H1 (cell line): ENCODE measurements around the gene NRXN2. TPM values are rescaled to one million over a fixed set of nuclear protein-coding genes. Genes with fewer than 3 reads are reported as not detected.

ENCODE experiments used
- EZH2 ChIP-seq: fragments of 200-600 bp; sonication (generic); IDR thresholded peaks from 2 replicates; pipeline ENCODE4 v1.7.1; 2012; ENCODE audit warnings: low read depth, mild to moderate bottlenecking, moderate library complexity, low read length, inconsistent platforms; ENCODE audit not compliant: severe bottlenecking
- HDAC2 ChIP-seq, 2 experiments: fragments of 300-600 bp in 1 of 2; sonication (generic) in 1 of 2; IDR thresholded peaks; 2 replicates each; pipeline ENCODE4 v1.6.1; 2011 to 2012; ENCODE audit warnings: low read depth in 2 of 2, low read length in 2 of 2, mild to moderate bottlenecking in 2 of 2, moderate library complexity in 2 of 2, borderline replicate concordance in 1 of 2, inconsistent platforms in 1 of 2
- JUND ChIP-seq: IDR thresholded peaks from 2 replicates; pipeline ENCODE4 v1.6.1; 2011; ENCODE audit warnings: mild to moderate bottlenecking, improper control_type of control experiment, low read length
- KDM1A ChIP-seq: fragments of 200-600, 300-600 bp; sonication (generic); IDR thresholded peaks from 2 replicates; pipeline ENCODE4 v1.7.1; 2016; ENCODE audit warnings: mild to moderate bottlenecking, low read length, borderline replicate concordance
- KDM4A ChIP-seq: IDR thresholded peaks from one replicate; pipeline ENCODE4 v1.7.1; 2012; ENCODE audit warnings: low read depth, mild to moderate bottlenecking, moderate library complexity, low read length, inconsistent platforms; ENCODE audit not compliant: severe bottlenecking
- KDM5A ChIP-seq: fragments of 200-600 bp; IDR thresholded peaks from 2 replicates; pipeline ENCODE4 v1.7.1; 2012; ENCODE audit warnings: mild to moderate bottlenecking, low read length, inconsistent platforms, mixed read lengths
- POLR2A ChIP-seq, 2 experiments: IDR thresholded peaks; 1 replicate in 1 of 2; 2 replicates in 1 of 2; pipeline ENCODE4 v1.6.1; 2011; ENCODE audit warnings: low read depth in 2 of 2, low read length in 2 of 2, mild to moderate bottlenecking in 2 of 2; ENCODE audit errors: control extremely low read depth in 1 of 2
- POU5F1 ChIP-seq: IDR thresholded peaks from 2 replicates; pipeline ENCODE4 v1.6.1; 2011; ENCODE audit warnings: low read depth, mild to moderate bottlenecking, low read length, moderate library complexity
- RAD21 ChIP-seq, 2 experiments: IDR thresholded peaks in 1 of 2; conservative IDR thresholded peaks in 1 of 2; 2 replicates each; pipeline ENCODE4 v1.6.1; 2011; ENCODE audit warnings: low read depth in 2 of 2, low read length in 2 of 2, improper control_type of control experiment in 1 of 2, inconsistent platforms in 1 of 2, mild to moderate bottlenecking in 1 of 2, moderate library complexity in 1 of 2
- SIN3A ChIP-seq, 2 experiments: IDR thresholded peaks in 1 of 2; conservative IDR thresholded peaks in 1 of 2; 2 replicates each; pipeline ENCODE4 v1.6.1; 2011 to 2012; ENCODE audit warnings: low read length in 2 of 2, improper control_type of control experiment in 1 of 2, low read depth in 1 of 2, mild to moderate bottlenecking in 1 of 2
- SP1 ChIP-seq: IDR thresholded peaks from 2 replicates; pipeline ENCODE4 v1.6.1; 2011; ENCODE audit warnings: low read depth, low read length
- SP4 ChIP-seq: IDR thresholded peaks from 2 replicates; pipeline ENCODE4 v1.6.1; 2012; ENCODE audit warnings: low read length, inconsistent platforms
- polyA plus RNA-seq, 7 experiments: library from polyadenylated mRNA; depleted of rRNA in 3 of 7; stranded (reverse) in 5 of 7; unstranded in 2 of 7; fragments of >200 nt in 5 of 7; fragments of 200-250 nt in 2 of 7; gene quantifications; 1 replicate in 5 of 7; 2 replicates in 1 of 7; 4 replicates in 1 of 7; pipeline versions ENCODE4 v1.2.1 to v1.2.3, GENCODE V29; 2011 to 2013; ENCODE audit warnings: missing spikeins in 2 of 7, mixed read lengths in 2 of 7
- total RNA-seq: library from RNA; stranded (reverse); fragmentation: NEBNext Ultra II Directional; extraction: Animal tissue kit (Norgen Biotek cat#: 25700); gene quantifications from 2 replicates; pipeline ENCODE4 v1.2.1, GENCODE V29; 2021

NRXN2 gene
- total and polyA plus RNA-seq, 2 of the 8 experiments (the other 6 are each of a cell fraction or from before 2014, with no cell fraction given), result 1.3 to 11.5 TPM

DNA sequence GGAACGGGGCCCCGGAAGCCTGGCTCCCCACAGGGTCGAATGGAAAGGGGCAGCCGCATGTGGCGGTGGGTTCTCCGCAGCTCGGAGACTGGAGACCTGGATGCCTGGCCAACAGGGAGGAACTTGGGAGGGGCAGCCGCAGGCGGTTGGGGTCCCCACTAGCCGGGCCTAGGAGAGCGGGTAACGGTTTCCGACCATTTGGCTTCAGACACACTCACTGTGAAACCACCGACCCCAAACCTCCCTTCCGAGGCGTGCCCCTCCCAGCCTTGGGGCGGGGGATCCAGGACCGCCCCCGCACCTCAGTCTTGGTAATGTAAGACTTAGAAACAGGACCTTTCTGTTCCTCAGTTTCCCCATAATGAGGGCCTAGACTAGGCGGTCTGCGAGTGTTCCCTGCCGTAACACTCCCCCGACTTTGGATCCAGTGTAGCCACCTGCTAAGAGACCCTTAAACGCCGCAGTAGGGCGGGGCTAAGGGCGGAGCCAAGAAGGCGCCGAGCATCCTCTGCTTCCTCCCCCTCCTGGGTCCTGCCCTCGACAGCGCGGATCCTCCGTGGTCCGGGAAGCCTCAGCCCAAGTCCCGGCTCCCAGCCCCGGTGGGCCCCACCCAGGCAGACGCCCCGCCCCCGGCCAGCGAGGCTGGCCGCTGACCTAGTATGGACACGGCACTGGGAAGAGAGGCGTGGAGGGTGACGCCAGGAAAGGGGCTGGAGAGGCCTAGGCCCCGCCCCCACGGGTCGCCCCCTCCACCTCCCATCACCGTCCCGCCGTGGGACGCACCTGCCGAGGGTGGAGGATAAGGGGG, 22.7 kb upstream of the NRXN2 start (continued):
- TF ChIP-seq SIN3A (conservative IDR thresholded peaks at IDR 0.05 in 1 of 2, IDR thresholded peaks at IDR 0.05 in 1 of 2; ENCODE audit: low read depth in 1 of 2, low read length in 2 of 2) (0 out of 4 replicates have a peak, but pooled peaks of 1 of the 2 experiments have one; percentile 32), SP4 (no peak), KDM5A (no peak), POU5F1 (no peak), EZH2 (no peak), POLR2A (IDR thresholded peaks at IDR 0.05; ENCODE audit: control extremely low read depth in 1 of 2, low read depth in 2 of 2, low read length in 2 of 2) (peak in 1 of 2 experiments; percentile 47; a peak in 1 of 3 replicates), KDM4A (peak; percentile 31), JUND (no peak), HDAC2 (IDR thresholded peaks at IDR 0.05; ENCODE audit: borderline replicate concordance in 1 of 2, low read depth in 2 of 2, low read length in 2 of 2) (peak in 1 of 2 experiments; percentile 73; a peak in 1 of 4 replicates), SP1 (peak; percentile 29; the same call in 1 of the 2 replicates), RAD21 (IDR thresholded peaks at IDR 0.05 in 1 of 2, conservative IDR thresholded peaks at IDR 0.05 in 1 of 2; ENCODE audit: low read depth in 2 of 2, low read length in 2 of 2) (no peak), KDM1A (peak; percentile 88)
